ENCODE data around the gene KRTAP10-4. TPM values are rescaled to one million over a fixed set of nuclear protein-coding genes. Genes with fewer than 3 reads are reported as not detected.
A peak's percentile ranks its signal among the peaks of the same experiment; 100 is the strongest.

The KRTAP10-4 gene
- total RNA-seq, 2 experiments from 2014 or later: not detected

DNA sequence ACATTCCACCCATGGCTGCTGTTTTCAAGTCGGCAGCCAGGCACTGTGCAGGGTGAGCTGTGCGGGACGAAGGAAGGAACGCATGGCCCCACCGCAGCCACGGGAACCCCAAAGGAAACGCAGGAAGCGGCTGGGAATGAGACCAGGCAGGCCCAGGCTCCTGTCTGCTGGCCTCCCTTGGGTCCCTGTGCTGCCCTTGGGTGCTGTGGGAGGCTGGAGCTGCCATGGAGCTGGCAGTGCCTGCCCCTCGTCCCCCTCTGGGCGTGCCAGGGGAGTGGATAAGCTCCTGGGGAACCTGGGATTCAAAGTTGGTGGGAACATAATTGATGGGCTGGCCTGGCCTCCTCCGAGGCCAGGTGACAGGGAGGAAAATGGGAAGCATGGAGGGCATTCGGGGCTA lies 5.3 kb upstream of the KRTAP10-4 start:
- ChIA-PET CTCF (interaction anchor here (1.0 kb wide), 1 partner anchor 225 kb away, joined by 3 read pairs; no protein-coding TSS in a partner anchor), POLR2A (interaction anchor here (0.6 kb wide), 1 partner anchor 21 kb away, joined by 3 read pairs; no protein-coding TSS in a partner anchor)
- Mint-ChIP-seq H3K4me3 (no peak overlapping the region), H3K27ac (no peak overlapping the region), H3K9me3 (ENCODE audit: insufficient read depth) (no peaks in the 10 kb centered on the region), H3K4me1 (ENCODE audit: low read depth) (peaks cover 12% of the 10 kb centered on the region), H3K36me3 (ENCODE audit: low read depth) (peaks cover 3% of the 10 kb centered on the region), H3K27me3 (ENCODE audit: low read depth) (no peaks in the 10 kb centered on the region)
- no peak for DNase-seq
- no peak for ATAC-seq

DNA sequence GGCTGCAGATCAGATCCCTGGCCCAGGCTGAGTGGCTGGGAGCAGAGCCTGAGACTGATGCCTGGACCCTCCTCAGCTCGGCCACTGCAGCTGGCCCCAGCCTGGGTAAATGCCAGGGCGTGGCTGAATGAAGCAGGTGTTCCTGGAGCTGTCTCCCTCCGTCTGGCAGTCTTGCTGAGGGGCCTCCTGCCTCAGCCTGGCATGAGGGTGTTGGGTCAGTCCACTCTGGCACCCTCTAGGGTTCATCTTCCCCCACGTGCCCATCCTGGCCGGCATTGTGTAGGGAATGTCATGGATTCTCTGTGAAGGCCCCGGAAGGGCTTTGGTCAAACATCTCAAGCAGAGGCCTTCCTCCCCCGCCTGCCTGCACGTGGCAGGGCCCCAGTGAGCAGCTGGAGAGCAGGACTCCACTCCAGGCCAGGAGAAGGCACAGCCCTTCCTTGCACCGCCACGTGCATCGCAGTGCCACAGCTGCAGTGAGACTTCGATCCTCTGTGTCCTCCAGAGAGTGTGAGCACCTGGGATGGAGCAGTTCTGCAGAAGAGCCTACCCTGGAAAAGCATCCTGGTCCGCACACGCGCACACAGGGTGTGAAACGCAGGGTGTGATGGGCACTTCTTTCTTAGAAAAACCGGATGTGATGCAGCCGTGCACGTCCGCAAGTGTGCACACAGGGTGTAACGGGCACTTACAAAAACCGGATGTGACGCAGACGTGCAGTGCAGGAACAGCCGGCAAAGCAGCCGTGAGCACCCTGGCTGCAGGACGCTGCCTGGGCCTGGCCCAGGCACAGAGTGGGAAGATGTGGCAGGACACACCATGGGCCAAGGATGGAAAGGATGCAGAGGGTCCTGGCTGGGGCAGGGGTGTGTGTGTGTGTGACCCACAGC lies 4.6 kb upstream of the KRTAP10-4 start:
- ATAC-seq (no peak), DNase-seq (peak; percentile 10)
- Mint-ChIP-seq H3K27me3 (ENCODE audit: low read depth) (no peaks in the 10 kb centered on the region), H3K4me3 (no peak overlapping the region), H3K9me3 (ENCODE audit: insufficient read depth) (no peaks in the 10 kb centered on the region), H3K36me3 (ENCODE audit: low read depth) (peaks cover under 1% of the 10 kb centered on the region), H3K27ac (no peak overlapping the region), H3K4me1 (ENCODE audit: low read depth) (peaks cover 12% of the 10 kb centered on the region)
- ChIA-PET CTCF (no interaction called here), POLR2A (no interaction called here)

DNA sequence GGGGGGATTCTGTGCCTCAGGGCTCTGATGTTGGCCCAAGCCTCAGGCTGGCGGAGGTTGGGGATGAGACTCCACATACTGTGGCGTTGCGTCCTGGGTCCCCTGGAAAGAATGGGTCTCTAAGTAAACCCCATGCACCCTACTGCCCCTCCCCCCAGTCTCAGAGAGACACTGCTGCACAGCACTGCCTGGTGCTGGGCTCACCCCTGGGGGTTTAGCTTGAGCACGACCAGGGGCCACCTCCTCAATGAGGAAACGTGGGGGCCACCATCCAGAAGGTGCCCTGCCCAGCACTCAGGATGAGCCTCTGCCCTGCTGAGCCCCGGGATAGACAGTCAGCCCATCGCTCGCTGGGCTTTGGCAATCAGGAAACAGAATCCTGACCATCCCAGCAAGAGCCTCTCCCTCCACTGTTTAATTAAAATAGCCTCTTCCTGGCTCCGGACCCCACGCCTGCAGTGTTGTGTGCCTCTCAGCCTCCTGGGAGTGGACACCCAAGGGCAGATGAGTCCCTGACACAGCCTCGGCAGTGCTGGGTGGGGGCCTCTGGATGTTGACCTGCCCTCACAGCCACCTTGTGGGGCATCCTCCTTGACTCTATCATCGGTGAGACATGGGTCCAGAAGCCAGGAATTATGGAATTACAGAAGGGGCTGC lies 3.5 kb upstream of the KRTAP10-4 start:
- H3K4me3 Mint-ChIP-seq: no peak overlapping the region
- no peak for ATAC-seq
- peaks cover 2% of the 10 kb centered on the region for H3K27me3 Mint-ChIP-seq (ENCODE audit: low read depth)
- no peaks in the 10 kb centered on the region for H3K36me3 Mint-ChIP-seq (ENCODE audit: low read depth)
- H3K4me1 Mint-ChIP-seq (ENCODE audit: low read depth): peaks cover 5% of the 10 kb centered on the region
- CTCF ChIA-PET: no interaction called here
- no peak overlapping the region for H3K27ac Mint-ChIP-seq
- H3K9me3 Mint-ChIP-seq (ENCODE audit: insufficient read depth): no peaks in the 10 kb centered on the region
- peak; percentile 11 for DNase-seq
- POLR2A ChIA-PET: no interaction called here

DNA sequence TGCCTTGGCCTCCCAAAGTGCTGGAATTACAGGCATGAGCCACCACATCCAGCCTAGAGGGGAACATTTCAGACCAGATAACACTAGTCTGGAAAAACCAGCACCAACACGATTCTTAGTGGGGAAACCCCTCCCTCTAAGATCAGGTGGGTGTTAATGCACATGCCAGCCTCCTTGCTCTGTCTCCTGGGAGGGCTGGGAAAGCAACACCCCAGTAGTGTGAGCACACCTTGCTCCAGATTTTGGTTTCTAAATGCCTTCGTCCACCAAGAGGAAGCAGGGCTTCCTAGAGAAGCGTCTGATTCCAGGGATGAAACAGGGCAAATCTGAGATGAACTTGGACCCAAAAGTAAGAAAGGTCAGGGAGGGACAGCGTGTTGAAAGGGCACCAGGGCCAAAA lies 2.2 kb upstream of the KRTAP10-4 start:
- ATAC-seq (no peak), DNase-seq (peak; percentile 9)
- no peaks in the 10 kb centered on the region for H3K36me3 Mint-ChIP-seq (ENCODE audit: low read depth)
- no peak overlapping the region for H3K4me3 Mint-ChIP-seq
- peaks cover 2% of the 10 kb centered on the region for H3K27me3 Mint-ChIP-seq (ENCODE audit: low read depth)
- no peaks in the 10 kb centered on the region for H3K4me1 Mint-ChIP-seq (ENCODE audit: low read depth)
- ChIA-PET CTCF (no interaction called here), POLR2A (no interaction called here)
- H3K9me3 Mint-ChIP-seq (ENCODE audit: insufficient read depth): peaks cover 4% of the 10 kb centered on the region
- H3K27ac Mint-ChIP-seq: no peak overlapping the region

DNA sequence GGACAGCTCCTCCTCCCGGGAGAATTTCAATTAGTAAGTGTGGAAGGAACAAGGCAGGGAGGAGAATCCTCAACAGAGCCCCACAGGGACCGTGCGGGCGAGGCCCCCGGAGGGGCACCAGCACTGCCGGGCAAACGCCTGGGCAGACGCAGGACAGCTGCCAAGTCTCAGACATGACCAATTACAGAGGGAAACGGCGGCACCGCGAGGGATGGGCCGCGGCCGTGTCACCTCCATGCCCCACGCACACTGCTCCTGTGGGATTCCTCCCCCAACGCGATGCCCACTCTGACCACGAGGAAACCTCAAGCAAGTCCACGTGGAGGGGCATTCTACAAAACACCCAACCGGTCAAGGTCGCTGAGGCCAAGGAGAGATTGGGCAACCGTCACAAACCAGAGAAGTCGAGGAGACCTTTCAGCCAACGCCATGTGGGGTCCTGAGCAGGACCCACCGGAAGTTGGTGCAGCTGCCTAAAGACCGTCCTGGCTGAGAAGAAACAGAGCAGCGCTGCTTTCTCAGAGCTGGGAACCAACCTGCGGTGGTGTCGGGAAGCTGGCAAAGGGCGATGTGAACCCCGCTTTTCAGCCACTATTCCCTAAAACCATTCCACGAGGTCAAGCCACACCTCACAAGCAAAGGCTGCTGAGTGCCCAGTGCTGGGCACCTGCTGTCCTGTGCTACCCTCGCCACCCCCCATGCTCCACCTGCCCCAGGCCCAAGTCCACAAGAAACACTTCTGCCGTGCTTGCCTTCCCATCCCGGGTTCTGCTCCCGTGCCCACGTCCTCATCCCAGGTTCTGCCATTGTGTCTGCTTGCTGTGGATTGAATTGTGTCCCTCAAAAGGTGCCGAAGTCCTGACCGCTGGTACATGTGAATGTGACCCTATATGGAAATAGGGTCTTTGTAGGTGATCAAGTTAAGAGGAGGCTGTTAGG lies 1.4 kb upstream of the KRTAP10-4 start:
- DNase-seq (peak; percentile 17), ATAC-seq (no peak)
- Mint-ChIP-seq H3K36me3 (ENCODE audit: low read depth) (no peaks in the 10 kb centered on the region), H3K4me1 (ENCODE audit: low read depth) (no peaks in the 10 kb centered on the region), H3K27ac (no peak overlapping the region), H3K9me3 (ENCODE audit: insufficient read depth) (peaks cover 10% of the 10 kb centered on the region), H3K27me3 (ENCODE audit: low read depth) (peaks cover 2% of the 10 kb centered on the region), H3K4me3 (no peak overlapping the region)
- POLR2A ChIA-PET: no interaction called here
- CTCF ChIA-PET: no interaction called here

DNA sequence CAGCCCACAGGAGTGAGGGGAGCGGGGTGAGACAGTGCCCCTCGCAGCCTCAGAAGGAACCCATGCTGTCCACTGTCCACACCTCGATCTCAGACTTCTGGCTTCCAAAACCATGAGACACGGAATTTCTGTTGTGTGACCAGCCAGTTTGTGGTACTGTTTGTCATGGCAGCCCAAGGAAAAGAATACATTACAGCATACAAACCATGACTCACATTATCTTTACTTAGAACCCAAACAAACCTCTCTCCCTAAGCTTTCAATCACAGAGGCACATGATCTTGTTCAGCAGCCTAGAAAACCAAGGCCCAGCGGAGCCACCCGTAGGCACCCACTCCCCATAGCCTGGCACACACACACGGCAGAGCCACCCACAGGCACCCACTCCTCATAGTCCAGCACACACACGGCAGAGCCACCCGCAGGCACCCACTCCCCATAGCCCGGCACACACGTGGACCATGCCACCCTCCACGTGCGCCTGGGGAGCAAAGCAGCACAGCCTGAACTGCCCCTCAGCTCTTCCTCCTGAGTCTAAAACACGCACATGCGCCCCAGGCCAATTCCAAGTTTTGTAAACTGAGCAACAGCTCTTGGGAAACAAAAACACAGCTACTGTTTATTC lies 458 bp upstream of the KRTAP10-4 start:
- ChIA-PET POLR2A (no interaction called here), CTCF (no interaction called here)
- peaks cover 2% of the 10 kb centered on the region for H3K27me3 Mint-ChIP-seq (ENCODE audit: low read depth)

DNA sequence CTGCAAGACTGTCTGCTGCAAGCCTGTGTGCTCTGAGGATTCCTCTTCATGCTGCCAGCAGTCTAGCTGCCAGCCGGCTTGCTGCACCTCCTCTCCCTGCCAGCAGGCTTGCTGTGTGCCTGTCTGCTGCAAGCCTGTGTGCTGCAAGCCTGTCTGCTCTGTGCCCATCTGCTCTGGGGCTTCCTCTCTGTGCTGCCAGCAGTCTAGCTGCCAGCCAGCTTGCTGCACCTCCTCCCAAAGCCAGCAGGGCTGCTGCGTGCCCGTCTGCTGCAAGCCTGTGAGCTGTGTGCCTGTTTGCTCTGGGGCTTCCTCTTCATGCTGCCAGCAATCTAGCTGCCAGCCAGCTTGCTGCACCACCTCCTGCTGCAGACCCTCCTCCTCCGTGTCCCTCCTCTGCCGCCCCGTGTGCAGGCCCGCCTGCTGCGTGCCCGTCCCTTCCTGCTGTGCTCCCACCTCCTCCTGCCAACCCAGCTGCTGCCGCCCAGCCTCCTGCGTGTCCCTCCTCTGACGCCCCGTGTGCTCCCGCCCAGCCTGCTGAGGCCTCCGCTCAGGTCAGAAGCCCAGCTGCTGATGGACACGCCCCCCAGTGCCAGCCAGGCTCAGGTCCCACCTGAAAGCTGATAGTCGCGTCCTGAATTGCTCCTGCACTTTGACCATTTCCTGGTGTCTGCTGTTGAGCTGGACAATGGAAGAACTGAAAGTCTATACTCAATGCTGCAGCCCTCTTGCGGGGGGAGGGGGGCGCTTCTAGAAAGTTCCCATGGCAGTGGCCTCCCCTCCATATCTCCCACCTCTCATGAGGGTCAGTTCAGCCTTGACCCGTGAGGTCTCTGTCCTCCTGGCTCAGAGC lies 1.2 kb downstream of the KRTAP10-4 start:
- H3K36me3 Mint-ChIP-seq (ENCODE audit: low read depth): peaks cover 2% of the 10 kb centered on the region
- peaks cover 20% of the 10 kb centered on the region for H3K9me3 Mint-ChIP-seq (ENCODE audit: insufficient read depth)
- H3K4me3 Mint-ChIP-seq: no peak overlapping the region
- H3K4me1 Mint-ChIP-seq (ENCODE audit: low read depth): no peaks in the 10 kb centered on the region
- DNase-seq (no peak), ATAC-seq (no peak)
- ChIA-PET POLR2A (no interaction called here), CTCF (interaction anchor here (0.9 kb wide), 1 partner anchor 219 kb away, joined by 3 read pairs; no protein-coding TSS in a partner anchor)
- H3K27me3 Mint-ChIP-seq (ENCODE audit: low read depth): peaks cover 2% of the 10 kb centered on the region
- no peak overlapping the region for H3K27ac Mint-ChIP-seq

More for the DNA sequence above, 458 bp upstream of the KRTAP10-4 start:
- H3K9me3 Mint-ChIP-seq (ENCODE audit: insufficient read depth): peaks cover 16% of the 10 kb centered on the region
- no peaks in the 10 kb centered on the region for H3K4me1 Mint-ChIP-seq (ENCODE audit: low read depth)
- peak; percentile 17 for DNase-seq
- no peak overlapping the region for H3K4me3 Mint-ChIP-seq
- no peak for ATAC-seq
- no peaks in the 10 kb centered on the region for H3K36me3 Mint-ChIP-seq (ENCODE audit: low read depth)
- no peak overlapping the region for H3K27ac Mint-ChIP-seq

DNA sequence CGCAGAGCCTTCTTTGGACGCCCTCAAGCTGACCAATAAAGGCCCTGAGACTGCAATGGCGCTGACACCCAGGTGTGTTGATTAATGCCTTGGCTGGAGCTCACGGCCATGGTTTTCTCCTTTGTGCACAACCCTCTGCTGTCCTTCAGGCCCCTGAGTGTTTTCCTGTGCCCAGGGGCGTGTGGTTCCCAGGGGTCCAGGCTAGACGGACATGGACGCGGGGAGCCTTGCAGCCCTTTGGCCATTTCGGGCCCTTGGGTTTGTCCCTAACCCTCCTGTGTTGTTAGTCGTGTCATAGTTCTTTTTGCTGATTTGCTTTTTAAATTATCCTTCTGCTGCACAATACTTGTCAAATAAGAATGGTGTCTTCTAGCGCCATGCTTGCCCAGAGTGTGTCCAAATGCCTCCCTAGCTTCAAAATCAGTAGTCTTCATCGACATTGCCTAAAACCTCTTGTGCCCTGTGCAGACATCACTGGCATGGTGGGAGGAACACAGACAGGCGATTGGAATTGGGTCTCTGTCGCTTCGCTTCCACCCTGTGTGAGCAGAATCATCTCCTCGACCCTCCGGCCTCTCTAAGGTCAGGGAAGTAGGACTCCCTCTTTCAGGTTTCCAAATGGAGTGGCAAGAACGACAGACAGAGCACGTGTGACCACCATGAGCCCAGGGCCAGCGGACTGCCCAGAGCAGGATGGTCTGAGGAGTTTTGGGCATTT lies 1.9 kb downstream of the KRTAP10-4 start:
- H3K9me3 Mint-ChIP-seq (ENCODE audit: insufficient read depth): peaks cover 20% of the 10 kb centered on the region
- peaks cover 2% of the 10 kb centered on the region for H3K27me3 Mint-ChIP-seq (ENCODE audit: low read depth)
- ChIA-PET CTCF (no interaction called here), POLR2A (no interaction called here)
- H3K36me3 Mint-ChIP-seq (ENCODE audit: low read depth): peaks cover 4% of the 10 kb centered on the region
- no peak overlapping the region for H3K27ac Mint-ChIP-seq
- DNase-seq: no peak
- ATAC-seq: no peak
- H3K4me1 Mint-ChIP-seq (ENCODE audit: low read depth): no peaks in the 10 kb centered on the region
- no peak overlapping the region for H3K4me3 Mint-ChIP-seq

DNA sequence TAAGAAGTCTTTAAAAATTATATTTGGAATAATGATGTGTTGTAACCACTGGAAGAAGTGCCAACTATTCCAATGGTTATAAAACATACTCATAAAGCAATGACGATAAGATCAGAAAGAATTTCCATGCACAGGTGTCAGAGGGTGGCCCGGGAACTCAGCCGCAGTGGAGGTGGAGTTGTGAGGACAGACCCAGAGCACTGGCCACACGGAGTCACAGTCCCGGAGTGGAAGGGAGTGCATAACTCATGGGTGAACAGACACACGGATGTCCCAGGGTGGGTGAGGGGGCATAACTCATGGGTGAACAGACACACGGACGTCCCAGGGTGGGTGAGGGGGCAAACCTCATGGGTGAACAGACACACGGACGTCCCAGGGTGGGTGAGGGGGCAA lies 2.5 kb downstream of the KRTAP10-4 start:
- Mint-ChIP-seq H3K36me3 (ENCODE audit: low read depth) (peaks cover 4% of the 10 kb centered on the region), H3K4me3 (no peak overlapping the region), H3K27ac (no peak overlapping the region), H3K4me1 (ENCODE audit: low read depth) (no peaks in the 10 kb centered on the region), H3K9me3 (ENCODE audit: insufficient read depth) (peaks cover 22% of the 10 kb centered on the region), H3K27me3 (ENCODE audit: low read depth) (peaks cover 2% of the 10 kb centered on the region)
- ATAC-seq (no peak), DNase-seq (no peak)
- ChIA-PET CTCF (no interaction called here), POLR2A (no interaction called here)

DNA sequence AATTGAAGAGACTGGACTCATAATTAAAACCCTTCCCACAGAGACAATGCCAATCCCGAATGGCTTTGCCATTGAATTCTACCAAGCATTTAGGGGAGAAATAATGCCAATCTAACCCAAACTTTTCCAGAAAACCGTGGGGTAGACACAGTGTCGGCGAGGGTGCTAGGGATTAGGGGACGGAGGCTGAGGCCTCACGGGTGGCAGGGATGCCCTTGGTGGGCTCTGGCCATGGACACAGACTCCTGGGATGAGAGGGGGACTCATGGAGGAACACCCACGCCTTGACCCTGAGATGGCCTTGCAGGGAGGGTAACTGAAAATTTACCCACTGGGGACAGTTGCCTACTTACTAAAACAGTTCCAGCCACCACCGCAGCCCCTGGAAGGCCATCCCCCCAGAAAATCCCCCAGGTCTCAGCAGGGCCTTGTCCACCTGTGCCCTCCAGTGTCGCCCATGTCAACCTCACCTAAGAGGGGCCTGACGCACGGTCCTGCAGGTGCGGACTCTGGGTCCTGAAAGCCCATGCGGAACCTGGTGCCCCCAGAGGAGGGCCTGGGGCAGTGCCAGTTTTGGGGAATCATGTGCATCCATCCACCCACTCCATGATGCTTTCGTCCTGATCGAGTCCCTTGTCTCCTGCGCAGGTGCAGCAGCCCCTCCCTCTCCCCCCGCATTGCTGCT lies 5.0 kb downstream of the KRTAP10-4 start:
- peaks cover 37% of the 10 kb centered on the region for H3K9me3 Mint-ChIP-seq (ENCODE audit: insufficient read depth)
- H3K4me3 Mint-ChIP-seq: no peak overlapping the region
- ChIA-PET CTCF (no interaction called here), POLR2A (no interaction called here)
- no peak overlapping the region for H3K27ac Mint-ChIP-seq
- H3K27me3 Mint-ChIP-seq (ENCODE audit: low read depth): peaks cover 4% of the 10 kb centered on the region
- no peaks in the 10 kb centered on the region for H3K4me1 Mint-ChIP-seq (ENCODE audit: low read depth)
- peaks cover 4% of the 10 kb centered on the region for H3K36me3 Mint-ChIP-seq (ENCODE audit: low read depth)
- ATAC-seq (no peak), DNase-seq (no peak)
